Nephron (organoid): ENCODE measurements around the gene SORCS2.

Experiments used
- H3K27ac Mint-ChIP-seq, 3 experiments: 2 replicates each; pipeline ENCODE4 v1.8.0; 2020; ENCODE audit warnings: mixed read lengths in 3 of 3, mild to moderate bottlenecking in 2 of 3, moderate library complexity in 1 of 3
- H3K27me3 Mint-ChIP-seq: 2 replicates; pipeline ENCODE4 v1.8.0; 2021; ENCODE audit warnings: low read depth, mild to moderate bottlenecking, moderate library complexity, mixed read lengths
- H3K36me3 Mint-ChIP-seq: 2 replicates; pipeline ENCODE4 v1.8.0; 2020; ENCODE audit warnings: low read depth, mixed read lengths
- H3K4me1 Mint-ChIP-seq: 2 replicates; pipeline ENCODE4 v1.8.0; 2020; ENCODE audit warnings: mixed read lengths
- H3K4me3 Mint-ChIP-seq, 3 experiments: 2 replicates each; pipeline ENCODE4 v1.8.0; 2020; ENCODE audit warnings: mild to moderate bottlenecking in 3 of 3, mixed read lengths in 3 of 3, moderate library complexity in 2 of 3
- H3K9me3 Mint-ChIP-seq: 2 replicates; pipeline ENCODE4 v1.8.0; 2020; ENCODE audit warnings: mixed read lengths
- TF ChIP-seq, protein P1 (sequence below), 3 experiments: fragments of 200-600 bp; sonication (generic); IDR thresholded peaks; one replicate each; pipeline ENCODE4 v1.5.0; 2021; ENCODE audit warnings: antibody characterized with exemption in 3 of 3; ENCODE audit not compliant: unreplicated experiment in 3 of 3

The SORCS2 gene

DNA sequence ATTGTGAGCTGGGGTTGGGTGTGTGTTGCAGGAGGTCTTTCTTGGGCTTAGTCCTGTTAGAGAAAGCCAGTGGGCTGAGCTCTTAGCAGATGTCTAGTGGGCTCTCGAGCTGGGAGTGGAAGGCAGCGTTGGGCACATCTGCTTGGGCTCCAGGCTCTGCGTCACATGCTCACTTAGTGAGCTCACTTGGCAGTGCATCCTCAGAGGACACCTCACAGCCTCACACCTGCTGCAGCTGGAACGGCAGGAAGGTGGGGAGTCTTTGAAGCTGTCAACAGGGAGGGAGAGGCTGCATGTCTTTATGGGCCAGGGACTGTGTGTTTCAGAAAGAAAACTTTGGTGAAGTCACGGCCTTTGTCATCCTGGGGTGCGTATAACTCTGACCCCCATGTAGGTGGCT, 160.1 kb downstream of the SORCS2 start:
- H3K4me3 Mint-ChIP-seq, result no peak overlapping the region
- no peak overlapping the region for H3K27ac Mint-ChIP-seq
- TF ChIP-seq, protein P1, sequence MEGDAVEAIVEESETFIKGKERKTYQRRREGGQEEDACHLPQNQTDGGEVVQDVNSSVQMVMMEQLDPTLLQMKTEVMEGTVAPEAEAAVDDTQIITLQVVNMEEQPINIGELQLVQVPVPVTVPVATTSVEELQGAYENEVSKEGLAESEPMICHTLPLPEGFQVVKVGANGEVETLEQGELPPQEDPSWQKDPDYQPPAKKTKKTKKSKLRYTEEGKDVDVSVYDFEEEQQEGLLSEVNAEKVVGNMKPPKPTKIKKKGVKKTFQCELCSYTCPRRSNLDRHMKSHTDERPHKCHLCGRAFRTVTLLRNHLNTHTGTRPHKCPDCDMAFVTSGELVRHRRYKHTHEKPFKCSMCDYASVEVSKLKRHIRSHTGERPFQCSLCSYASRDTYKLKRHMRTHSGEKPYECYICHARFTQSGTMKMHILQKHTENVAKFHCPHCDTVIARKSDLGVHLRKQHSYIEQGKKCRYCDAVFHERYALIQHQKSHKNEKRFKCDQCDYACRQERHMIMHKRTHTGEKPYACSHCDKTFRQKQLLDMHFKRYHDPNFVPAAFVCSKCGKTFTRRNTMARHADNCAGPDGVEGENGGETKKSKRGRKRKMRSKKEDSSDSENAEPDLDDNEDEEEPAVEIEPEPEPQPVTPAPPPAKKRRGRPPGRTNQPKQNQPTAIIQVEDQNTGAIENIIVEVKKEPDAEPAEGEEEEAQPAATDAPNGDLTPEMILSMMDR (IDR thresholded peaks at IDR 0.05; ENCODE audit: unreplicated experiment in 3 of 3), result no peak

DNA sequence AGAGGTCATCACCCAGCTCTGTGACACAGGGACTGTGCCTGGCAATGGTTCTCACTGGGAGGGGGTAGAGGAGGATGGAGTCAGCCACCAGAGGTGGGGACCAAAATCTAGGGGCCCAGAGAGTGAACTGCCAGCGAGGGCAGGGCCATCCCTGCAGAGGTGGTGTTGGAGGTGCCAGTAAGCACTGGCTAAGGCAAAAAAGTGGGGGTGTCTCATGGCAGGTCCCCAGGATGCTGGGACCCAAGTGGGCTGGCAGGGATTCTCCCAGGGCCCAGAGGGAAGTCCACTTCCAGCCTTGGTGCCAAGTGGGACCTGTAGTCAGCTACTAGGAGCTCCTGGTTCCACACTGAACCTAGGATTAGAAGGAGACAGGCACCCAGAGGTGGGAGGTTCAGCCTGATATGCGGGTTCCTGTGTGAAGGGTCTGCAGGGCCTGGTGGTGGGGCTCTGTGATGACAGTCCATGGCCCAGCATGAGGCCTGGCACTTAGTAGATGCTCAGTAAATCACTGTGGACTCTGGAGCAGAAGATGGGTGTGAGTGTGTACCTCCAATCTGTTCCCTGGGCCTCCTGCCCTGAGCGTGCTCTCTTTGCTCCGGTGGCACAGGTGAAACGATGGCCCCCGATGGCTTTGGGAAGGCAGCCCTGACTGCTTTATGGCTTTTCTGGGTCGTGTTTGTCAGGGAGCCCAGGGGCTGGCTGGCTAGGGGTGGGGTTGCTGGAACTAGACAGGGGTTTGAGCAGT, 160.9 kb downstream of the SORCS2 start:
- peaks cover 24% of the 10 kb centered on the region for H3K4me1 Mint-ChIP-seq
- H3K27me3 Mint-ChIP-seq, result no peaks in the 10 kb centered on the region
- no peaks in the 10 kb centered on the region for H3K9me3 Mint-ChIP-seq
- TF ChIP-seq, protein P1 (IDR thresholded peaks at IDR 0.05; ENCODE audit: unreplicated experiment in 3 of 3), result no peak
- H3K36me3 Mint-ChIP-seq, result no peaks in the 10 kb centered on the region
- H3K27ac Mint-ChIP-seq, result no peak overlapping the region
- H3K4me3 Mint-ChIP-seq, result no peak overlapping the region

More for the DNA sequence above, 160.1 kb downstream of the SORCS2 start:
- Mint-ChIP-seq H3K36me3 (no peaks in the 10 kb centered on the region), H3K27me3 (no peaks in the 10 kb centered on the region), H3K9me3 (no peaks in the 10 kb centered on the region), H3K4me1 (peaks cover 17% of the 10 kb centered on the region)

DNA sequence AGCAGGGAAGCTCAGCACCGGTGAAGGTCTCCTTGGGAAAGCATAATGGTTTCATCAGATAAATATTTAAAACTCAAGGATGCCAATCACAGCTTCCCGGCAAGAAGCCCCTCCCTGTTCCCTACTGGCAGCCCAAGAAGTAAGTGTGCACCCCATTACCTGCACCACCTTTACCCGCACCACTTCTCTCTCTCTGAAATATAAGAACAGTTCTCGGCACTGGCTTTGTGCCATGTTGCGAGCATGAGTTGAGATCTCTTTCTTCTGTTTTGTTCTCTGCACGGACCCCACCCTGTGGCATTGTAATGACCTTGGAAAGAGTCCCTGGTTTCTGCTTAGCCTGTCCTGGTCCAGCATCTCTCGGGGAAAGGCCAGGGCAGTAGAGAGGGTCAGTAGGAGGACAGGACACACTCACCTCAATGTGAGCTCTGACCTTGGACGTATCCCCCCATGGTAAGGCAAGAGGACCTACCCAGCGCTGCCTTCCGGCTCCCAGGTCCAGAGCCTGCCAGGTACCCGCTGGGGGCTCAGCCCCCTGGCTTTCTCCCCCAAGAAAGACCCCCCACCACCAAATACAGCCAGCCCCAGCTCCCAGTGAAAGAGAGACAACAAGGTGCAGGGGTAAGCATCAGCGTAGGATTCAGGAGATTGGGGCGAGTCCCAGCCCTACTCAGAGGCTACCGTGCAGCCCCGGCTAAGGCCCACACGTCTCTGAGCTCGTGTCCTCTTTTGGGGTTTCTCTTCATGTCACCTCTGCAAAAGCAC, 161.7 kb downstream of the SORCS2 start:
- Mint-ChIP-seq H3K36me3 (no peaks in the 10 kb centered on the region), H3K4me1 (peaks cover 29% of the 10 kb centered on the region), H3K27me3 (no peaks in the 10 kb centered on the region), H3K27ac (no peak overlapping the region), H3K9me3 (no peaks in the 10 kb centered on the region), H3K4me3 (no peak overlapping the region)
- TF ChIP-seq, protein P1 (IDR thresholded peaks at IDR 0.05; ENCODE audit: unreplicated experiment in 3 of 3), result no peak

DNA sequence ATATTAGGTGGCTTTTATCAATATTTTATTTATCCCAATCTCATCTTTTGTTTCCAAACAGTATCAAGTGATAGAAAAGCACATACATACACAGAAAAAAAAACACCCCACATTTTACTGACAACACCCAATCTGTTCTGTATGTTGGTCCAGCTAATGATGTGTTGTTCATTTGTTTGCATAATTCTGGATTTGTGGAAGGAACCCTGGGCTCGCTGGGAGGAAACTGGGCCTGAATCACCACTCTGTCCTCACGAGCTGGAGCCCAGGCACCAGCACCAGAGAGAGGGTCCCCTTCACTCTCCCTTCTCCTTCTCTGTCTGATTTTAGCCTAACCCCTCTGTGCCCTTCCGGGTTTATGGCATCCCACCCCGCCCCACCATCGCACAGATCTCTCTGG, 162.6 kb downstream of the SORCS2 start:
- H3K4me3 Mint-ChIP-seq, result no peak overlapping the region
- TF ChIP-seq, protein P1 (IDR thresholded peaks at IDR 0.05; ENCODE audit: unreplicated experiment in 3 of 3), result no peak
- no peaks in the 10 kb centered on the region for H3K9me3 Mint-ChIP-seq
- H3K27ac Mint-ChIP-seq, result no peak overlapping the region
- peaks cover 37% of the 10 kb centered on the region for H3K4me1 Mint-ChIP-seq
- H3K36me3 Mint-ChIP-seq, result no peaks in the 10 kb centered on the region
- H3K27me3 Mint-ChIP-seq, result no peaks in the 10 kb centered on the region

DNA sequence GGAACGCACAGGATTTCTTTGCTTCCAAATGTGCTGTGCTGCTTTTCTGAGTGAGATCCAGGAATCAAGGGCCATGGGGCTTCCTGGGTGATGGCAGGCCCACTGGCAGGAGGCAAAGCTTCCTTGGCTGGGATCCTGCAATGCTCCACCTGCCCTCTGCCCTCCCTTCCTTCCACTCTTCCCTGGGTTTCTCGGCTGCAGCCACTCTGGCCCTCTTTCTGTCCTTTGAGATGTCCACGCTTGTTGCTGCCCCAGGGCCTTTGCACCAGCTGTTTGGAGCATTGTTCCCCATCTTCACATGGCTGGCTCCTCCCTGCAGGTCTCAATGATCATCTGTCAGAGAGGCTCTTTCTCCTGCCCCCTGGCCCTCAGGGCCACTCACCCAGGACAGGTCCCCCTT, 163.5 kb downstream of the SORCS2 start:
- H3K27ac Mint-ChIP-seq, result peak overlapping the region; percentile 23 to 67 (median 62)
- H3K36me3 Mint-ChIP-seq, result no peaks in the 10 kb centered on the region
- TF ChIP-seq, protein P1 (IDR thresholded peaks at IDR 0.05; ENCODE audit: unreplicated experiment in 3 of 3), result no peak
- H3K9me3 Mint-ChIP-seq, result no peaks in the 10 kb centered on the region
- peaks cover 37% of the 10 kb centered on the region for H3K4me1 Mint-ChIP-seq
- H3K27me3 Mint-ChIP-seq, result peaks cover under 1% of the 10 kb centered on the region
- no peak overlapping the region for H3K4me3 Mint-ChIP-seq
